ENCODE results near the gene CENPP.

CENPP gene

DNA sequence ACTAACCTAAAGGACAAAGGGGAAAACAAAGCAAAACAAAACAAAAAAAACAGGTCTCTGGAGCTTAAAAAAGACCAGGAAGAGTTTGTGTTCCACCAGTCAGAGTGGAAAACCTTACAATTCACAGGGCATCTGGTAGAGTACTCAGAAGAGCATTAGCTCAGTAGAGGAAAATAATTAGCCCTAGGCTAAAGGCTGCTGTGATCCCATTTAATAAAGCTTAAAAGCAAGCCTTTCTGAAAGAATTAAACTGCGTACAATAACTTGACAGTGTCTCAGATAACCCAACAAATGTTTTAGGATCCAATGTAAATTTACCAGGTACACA is 202.7 kb downstream of the CENPP start:
- no peak overlapping the region for H3K27ac ChIP-seq (ENCODE audit: low read depth, low read length)
- no peaks in the 10 kb centered on the region for H3K79me2 ChIP-seq (ENCODE audit: insufficient read depth, low read length)
- H3K27me3 ChIP-seq (ENCODE audit: low read length), result no peaks in the 10 kb centered on the region
- H4K20me1 ChIP-seq (ENCODE audit: low read depth, low read length), result no peaks in the 10 kb centered on the region
- H3K4me3 ChIP-seq (ENCODE audit: insufficient read depth, low read length, poor library complexity, severe bottlenecking), result no peak overlapping the region
- H3F3A ChIP-seq (ENCODE audit: insufficient read depth), result no peaks in the 10 kb centered on the region
- no peaks in the 10 kb centered on the region for H3K9me2 ChIP-seq (replicated peaks; ENCODE audit: insufficient read depth, low read length)
- H3K9ac ChIP-seq (ENCODE audit: low read length), result no peak overlapping the region
- H3K4me2 ChIP-seq (ENCODE audit: low read depth, low read length, poor library complexity, severe bottlenecking), result no peak overlapping the region
- H3K36me3 ChIP-seq (ENCODE audit: low read length), result no peaks in the 10 kb centered on the region
- TF ChIP-seq, protein P1, sequence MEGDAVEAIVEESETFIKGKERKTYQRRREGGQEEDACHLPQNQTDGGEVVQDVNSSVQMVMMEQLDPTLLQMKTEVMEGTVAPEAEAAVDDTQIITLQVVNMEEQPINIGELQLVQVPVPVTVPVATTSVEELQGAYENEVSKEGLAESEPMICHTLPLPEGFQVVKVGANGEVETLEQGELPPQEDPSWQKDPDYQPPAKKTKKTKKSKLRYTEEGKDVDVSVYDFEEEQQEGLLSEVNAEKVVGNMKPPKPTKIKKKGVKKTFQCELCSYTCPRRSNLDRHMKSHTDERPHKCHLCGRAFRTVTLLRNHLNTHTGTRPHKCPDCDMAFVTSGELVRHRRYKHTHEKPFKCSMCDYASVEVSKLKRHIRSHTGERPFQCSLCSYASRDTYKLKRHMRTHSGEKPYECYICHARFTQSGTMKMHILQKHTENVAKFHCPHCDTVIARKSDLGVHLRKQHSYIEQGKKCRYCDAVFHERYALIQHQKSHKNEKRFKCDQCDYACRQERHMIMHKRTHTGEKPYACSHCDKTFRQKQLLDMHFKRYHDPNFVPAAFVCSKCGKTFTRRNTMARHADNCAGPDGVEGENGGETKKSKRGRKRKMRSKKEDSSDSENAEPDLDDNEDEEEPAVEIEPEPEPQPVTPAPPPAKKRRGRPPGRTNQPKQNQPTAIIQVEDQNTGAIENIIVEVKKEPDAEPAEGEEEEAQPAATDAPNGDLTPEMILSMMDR (IDR thresholded peaks at IDR 0.05; ENCODE audit: insufficient read depth, low read length, poor library complexity, severe bottlenecking), result no peak
- TF ChIP-seq EZH2phosphoT487 (conservative IDR thresholded peaks at IDR 0.05; ENCODE audit: low read length), result no peak
- H3K9me3 ChIP-seq (ENCODE audit: insufficient read depth, low read length), result no peaks in the 10 kb centered on the region
- H2AFZ ChIP-seq (ENCODE audit: low read depth, low read length, severe bottlenecking), result no peak overlapping the region

DNA sequence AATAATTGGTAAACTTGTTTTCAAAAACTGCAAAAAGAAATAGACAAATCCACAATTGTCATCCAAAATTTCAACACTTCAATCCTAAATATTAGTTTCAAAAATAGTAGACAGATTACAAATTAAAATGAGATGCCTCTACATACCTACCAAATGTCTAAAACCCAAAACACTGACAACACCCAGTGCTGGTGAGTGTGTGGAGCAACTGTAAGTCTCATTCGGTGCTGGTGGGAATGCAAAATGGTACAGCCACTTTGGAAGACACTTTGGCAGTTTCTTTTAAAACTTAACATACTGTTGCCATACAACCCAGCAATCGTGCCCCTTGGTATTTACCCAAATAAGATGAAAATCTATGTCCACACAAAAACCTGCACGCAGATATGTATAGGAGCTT is 203.4 kb downstream of the CENPP start:
- Histone ChIP-seq H3K36me3 (ENCODE audit: low read length) (no peaks in the 10 kb centered on the region), H3K9me2 (replicated peaks; ENCODE audit: insufficient read depth, low read length) (no peaks in the 10 kb centered on the region), H3K9me3 (ENCODE audit: insufficient read depth, low read length) (no peaks in the 10 kb centered on the region), H3K9ac (ENCODE audit: low read length) (no peak overlapping the region), H3K27ac (ENCODE audit: low read depth, low read length) (no peak overlapping the region), H3K79me2 (ENCODE audit: insufficient read depth, low read length) (no peaks in the 10 kb centered on the region), H3K4me3 (ENCODE audit: insufficient read depth, low read length, poor library complexity, severe bottlenecking) (no peak overlapping the region), H3F3A (ENCODE audit: insufficient read depth) (no peaks in the 10 kb centered on the region), H4K20me1 (ENCODE audit: low read depth, low read length) (no peaks in the 10 kb centered on the region), H3K4me2 (ENCODE audit: low read depth, low read length, poor library complexity, severe bottlenecking) (no peak overlapping the region), H2AFZ (ENCODE audit: low read depth, low read length, severe bottlenecking) (no peak overlapping the region), H3K27me3 (ENCODE audit: low read length) (no peaks in the 10 kb centered on the region)
- TF ChIP-seq, protein P1 (IDR thresholded peaks at IDR 0.05; ENCODE audit: insufficient read depth, low read length, poor library complexity, severe bottlenecking), result no peak

DNA sequence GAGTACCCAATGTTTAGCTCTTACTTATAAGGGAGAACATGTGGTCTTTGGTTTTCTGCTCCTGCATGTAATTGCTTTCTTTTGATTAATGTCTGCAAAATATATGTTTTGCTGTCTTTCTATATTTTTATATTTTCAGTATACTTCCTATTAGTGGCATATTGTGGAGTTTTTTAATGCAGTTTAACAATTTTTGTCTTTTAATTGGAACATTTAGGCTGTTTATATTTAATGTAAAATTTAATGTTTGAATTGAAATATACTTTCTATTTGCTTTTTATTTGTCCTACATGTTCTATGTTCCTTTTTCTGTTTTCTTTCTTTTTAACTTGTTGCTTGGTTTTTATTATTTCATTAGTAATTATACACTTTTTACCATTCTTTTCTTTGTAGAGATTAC is 205.1 kb downstream of the CENPP start:
- H3K4me3 ChIP-seq (ENCODE audit: insufficient read depth, low read length, poor library complexity, severe bottlenecking), result no peak overlapping the region
- H3K9ac ChIP-seq (ENCODE audit: low read length), result no peak overlapping the region
- H3K9me3 ChIP-seq (ENCODE audit: insufficient read depth, low read length), result no peaks in the 10 kb centered on the region
- no peak overlapping the region for H3K4me2 ChIP-seq (ENCODE audit: low read depth, low read length, poor library complexity, severe bottlenecking)
- no peaks in the 10 kb centered on the region for H3K36me3 ChIP-seq (ENCODE audit: low read length)
- no peaks in the 10 kb centered on the region for H3F3A ChIP-seq (ENCODE audit: insufficient read depth)
- no peak overlapping the region for H2AFZ ChIP-seq (ENCODE audit: low read depth, low read length, severe bottlenecking)
- TF ChIP-seq EZH2phosphoT487 (conservative IDR thresholded peaks at IDR 0.05; ENCODE audit: low read length), result no peak
- TF ChIP-seq, protein P1 (IDR thresholded peaks at IDR 0.05; ENCODE audit: insufficient read depth, low read length, poor library complexity, severe bottlenecking), result no peak
- no peaks in the 10 kb centered on the region for H3K27me3 ChIP-seq (ENCODE audit: low read length)
- no peaks in the 10 kb centered on the region for H3K79me2 ChIP-seq (ENCODE audit: insufficient read depth, low read length)
- H3K9me2 ChIP-seq (replicated peaks; ENCODE audit: insufficient read depth, low read length), result no peaks in the 10 kb centered on the region
- H4K20me1 ChIP-seq (ENCODE audit: low read depth, low read length), result no peaks in the 10 kb centered on the region
- no peak overlapping the region for H3K27ac ChIP-seq (ENCODE audit: low read depth, low read length)

DNA sequence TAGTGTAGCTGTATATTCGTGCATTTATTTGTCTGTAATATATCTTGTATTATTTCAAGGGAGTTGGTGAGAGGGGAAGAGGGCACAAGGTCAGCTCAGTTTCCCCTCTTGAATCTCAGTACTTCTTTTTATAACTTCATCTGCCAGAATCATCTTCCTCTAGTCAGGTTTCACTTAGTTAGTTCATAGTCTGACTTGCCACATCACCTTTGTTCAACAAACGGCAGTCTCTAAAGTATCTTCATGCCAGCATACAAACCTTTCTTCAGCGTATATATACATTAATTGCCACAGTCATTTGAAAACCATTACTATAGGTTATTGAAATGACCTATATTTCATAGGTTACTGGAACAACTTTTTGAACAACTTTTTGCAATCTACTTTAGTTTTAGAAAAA is 208.5 kb downstream of the CENPP start:
- Histone ChIP-seq H2AFZ (ENCODE audit: low read depth, low read length, severe bottlenecking) (no peak overlapping the region), H3K4me3 (ENCODE audit: insufficient read depth, low read length, poor library complexity, severe bottlenecking) (no peak overlapping the region), H3K27ac (ENCODE audit: low read depth, low read length) (no peak overlapping the region), H3K79me2 (ENCODE audit: insufficient read depth, low read length) (no peaks in the 10 kb centered on the region), H4K20me1 (ENCODE audit: low read depth, low read length) (no peaks in the 10 kb centered on the region), H3K4me2 (ENCODE audit: low read depth, low read length, poor library complexity, severe bottlenecking) (peak overlapping the region; percentile 31), H3K9ac (ENCODE audit: low read length) (no peak overlapping the region), H3K36me3 (ENCODE audit: low read length) (no peaks in the 10 kb centered on the region), H3K9me2 (replicated peaks; ENCODE audit: insufficient read depth, low read length) (no peaks in the 10 kb centered on the region), H3K9me3 (ENCODE audit: insufficient read depth, low read length) (no peaks in the 10 kb centered on the region), H3K27me3 (ENCODE audit: low read length) (no peaks in the 10 kb centered on the region), H3F3A (ENCODE audit: insufficient read depth) (no peaks in the 10 kb centered on the region; the same call in 1 of the 2 replicates)
- TF ChIP-seq EZH2phosphoT487 (conservative IDR thresholded peaks at IDR 0.05; ENCODE audit: low read length), result no peak
- TF ChIP-seq, protein P1 (IDR thresholded peaks at IDR 0.05; ENCODE audit: insufficient read depth, low read length, poor library complexity, severe bottlenecking), result no peak
